Naive thymus-derived CD4-positive, alpha-beta T cell (primary cell): ENCODE results near the gene CAV3. TPM values are rescaled to one million over a fixed set of nuclear protein-coding genes. Genes with fewer than 3 reads are reported as not detected.

Experiments used
- ATAC-seq: fragments of 150-1000 bp; cut with Tn5 transposase; 2 replicates; pipeline ENCODE4 v1.10.0; 2021; ENCODE audit warnings: mild to moderate bottlenecking, moderate library complexity
- CTCF ChIA-PET: fragments of 350-600 bp; sonication (Branson Sonifier 250); formaldehyde crosslinking; loops from one replicate; lab custom pipeline; 2021; ENCODE audit warnings: antibody characterized with exemption; lab: Charles Lee
- POLR2A ChIA-PET: fragments of 350-600 bp; sonication (Branson Sonifier 250); formaldehyde crosslinking; loops from one replicate; lab custom pipeline; 2021; ENCODE audit warnings: antibody characterized with exemption, inconsistent platforms; lab: Charles Lee
- DNase-seq, 9 donors: peaks; one replicate each; pipeline versions ENCODE4 v3.0.0 to v3.0.0-alpha.2; 2020 to 2022; ENCODE audit warnings: mixed read lengths in 1 of 9
- H3K27ac ChIP-seq: one replicate; pipeline ENCODE4 v1.7.0; 2013; ENCODE audit warnings: mild to moderate bottlenecking, low read depth, low read length, moderate library complexity
- H3K27me3 ChIP-seq, 2 donors: one replicate each; pipeline ENCODE4 v1.7.0; 2013; ENCODE audit warnings: low read length in 2 of 2, mild to moderate bottlenecking in 2 of 2, moderate library complexity in 2 of 2; ENCODE audit not compliant: control insufficient read depth in 2 of 2, insufficient read depth in 2 of 2
- H3K36me3 ChIP-seq, 3 experiments: 1 replicate in 2 of 3; 2 replicates in 1 of 3; pipeline ENCODE4 v1.7.0; 2013; ENCODE audit warnings: low read length in 3 of 3, mild to moderate bottlenecking in 3 of 3, moderate library complexity in 1 of 3; ENCODE audit not compliant: insufficient read depth in 3 of 3, control insufficient read depth in 2 of 3
- H3K4me1 ChIP-seq, 2 donors: one replicate each; pipeline ENCODE4 v1.7.0; 2013; ENCODE audit warnings: low read length in 2 of 2, mild to moderate bottlenecking in 2 of 2, moderate library complexity in 1 of 2; ENCODE audit not compliant: control insufficient read depth in 2 of 2, insufficient read depth in 2 of 2
- H3K4me3 ChIP-seq: 2 replicates; pipeline ENCODE4 v1.7.0; 2013; ENCODE audit warnings: mild to moderate bottlenecking, low read length
- H3K9me3 ChIP-seq, 3 experiments: 1 replicate in 2 of 3; 2 replicates in 1 of 3; pipeline ENCODE4 v1.7.0; 2013; ENCODE audit warnings: low read length in 3 of 3; ENCODE audit not compliant: control insufficient read depth in 2 of 3
- H3K27ac Mint-ChIP-seq, 9 donors: one replicate each; pipeline ENCODE4 v1.8.0; 2020 to 2022; ENCODE audit warnings: mixed read lengths in 9 of 9, mild to moderate bottlenecking in 8 of 9, moderate library complexity in 5 of 9, inconsistent platforms in 2 of 9
- H3K27me3 Mint-ChIP-seq, 5 donors: one replicate each; pipeline ENCODE4 v1.8.0; 2021 to 2022; ENCODE audit warnings: mixed read lengths in 5 of 5, mild to moderate bottlenecking in 1 of 5
- H3K36me3 Mint-ChIP-seq, 5 donors: one replicate each; pipeline ENCODE4 v1.8.0; 2020 to 2022; ENCODE audit warnings: mixed read lengths in 5 of 5, mild to moderate bottlenecking in 3 of 5, inconsistent platforms in 1 of 5
- H3K4me1 Mint-ChIP-seq, 7 donors: one replicate each; pipeline ENCODE4 v1.8.0; 2020 to 2022; ENCODE audit warnings: mixed read lengths in 7 of 7, mild to moderate bottlenecking in 3 of 7, inconsistent platforms in 1 of 7
- H3K4me3 Mint-ChIP-seq, 10 donors: one replicate each; pipeline ENCODE4 v1.8.0; 2020 to 2022; ENCODE audit warnings: mild to moderate bottlenecking in 10 of 10, mixed read lengths in 10 of 10, moderate library complexity in 6 of 10, inconsistent platforms in 2 of 10
- H3K9me3 Mint-ChIP-seq, 11 donors: one replicate each; pipeline ENCODE4 v1.8.0; 2020 to 2022; ENCODE audit warnings: mixed read lengths in 11 of 11, mild to moderate bottlenecking in 4 of 11, inconsistent platforms in 1 of 11, moderate library complexity in 1 of 11
- intact Hi-C, 2 donors: fragments of 100-400 bp; cut with micrococcal nuclease; formaldehyde crosslinking; loops; one replicate each; pipeline ENCODE4 v1.15.1; 2023
- polyA plus RNA-seq, 2 donors: library from polyadenylated mRNA; unstranded; fragments of 300-500 nt; fragmentation: Illumina TruSeq; gene quantifications; one replicate each; pipeline ENCODE4 v1.2.3, GENCODE V29; 2021
- total RNA-seq, 6 experiments: library from RNA in 5 of 6; stranded (reverse) in 5 of 6; gene quantifications; 1 replicate in 5 of 6; 2 replicates in 1 of 6; pipeline ENCODE4 v1.2.3 and lab custom pipeline; 2021 to 2026

CAV3 gene
- total and polyA plus RNA-seq, 7 experiments from 2014 or later, result not detected

DNA sequence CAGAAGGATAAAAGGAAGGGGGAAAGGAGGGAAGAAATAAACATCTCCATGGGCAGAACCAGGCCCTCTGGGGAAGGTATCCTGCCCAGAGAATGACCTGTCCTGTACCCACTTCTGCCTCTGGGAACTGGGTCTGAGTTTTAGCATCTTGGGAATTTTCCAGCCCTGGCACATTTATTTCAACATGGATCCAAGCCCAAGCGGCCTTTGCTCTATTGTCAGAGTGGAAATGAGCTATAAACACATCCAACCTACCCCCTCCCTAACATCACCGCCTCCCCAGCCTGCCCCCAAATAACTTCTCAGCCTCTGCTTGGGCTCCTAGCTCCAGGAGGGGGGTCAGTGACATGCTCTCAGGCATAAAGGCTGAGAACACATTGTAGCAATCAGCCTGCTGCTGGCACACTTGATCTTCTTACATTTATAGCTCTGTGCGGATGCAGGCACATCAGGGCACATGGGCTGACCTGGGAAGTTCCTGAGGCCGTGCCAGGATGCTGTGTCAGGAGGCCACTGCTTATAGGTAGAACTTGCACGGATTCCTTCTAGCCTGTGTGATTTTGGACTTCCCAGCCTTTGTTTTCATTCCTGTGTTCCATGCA is 40.4 kb downstream of the CAV3 start:
- Histone ChIP-seq H3K27me3 (peaks cover 0 to 3% of the 10 kb centered on the region in 2 donors), H3K27ac (no peak overlapping the region), H3K9me3 (no peaks in the 10 kb centered on the region), H3K4me3 (no peak overlapping the region), H3K36me3 (no peaks in the 10 kb centered on the region), H3K4me1 (peaks cover 0 to 2% of the 10 kb centered on the region in 2 donors)
- Mint-ChIP-seq H3K27me3 (peaks cover 25 to 44% (median 37%) of the 10 kb centered on the region in 5 donors), H3K9me3 (peaks cover 0 to 4% (median 0%) of the 10 kb centered on the region in 11 donors), H3K27ac (no peak overlapping the region), H3K4me3 (no peak overlapping the region), H3K4me1 (peaks cover 7 to 10% (median 8%) of the 10 kb centered on the region in 7 donors), H3K36me3 (peaks cover 0 to 4% (median 0%) of the 10 kb centered on the region in 5 donors)
- ATAC-seq (no peak), DNase-seq (no peak)
- intact Hi-C loops, result no loop called here
- ChIA-PET CTCF (no interaction called here), POLR2A (no interaction called here)

GRCh38 chr3:8775181-8775580 is 41.6 kb downstream of the CAV3 start:
- no peaks in the 10 kb centered on the region for H3K9me3 ChIP-seq
- Mint-ChIP-seq H3K4me1 (peaks cover 0 to 3% (median 0%) of the 10 kb centered on the region in 7 donors), H3K9me3 (peaks cover 0 to 4% (median 0%) of the 10 kb centered on the region in 11 donors), H3K27ac (no peak overlapping the region), H3K27me3 (peaks cover 14 to 37% (median 27%) of the 10 kb centered on the region in 5 donors), H3K4me3 (no peak overlapping the region), H3K36me3 (peaks cover 0 to 4% (median 0%) of the 10 kb centered on the region in 5 donors)
- CTCF ChIA-PET, result no interaction called here
- DNase-seq (no peak), ATAC-seq (no peak)
- H3K4me1 ChIP-seq, result no peaks in the 10 kb centered on the region
- no peak overlapping the region for H3K4me3 ChIP-seq
- intact Hi-C loops, result no loop called here
- POLR2A ChIA-PET, result no interaction called here
- H3K36me3 ChIP-seq, result no peaks in the 10 kb centered on the region
- H3K27ac ChIP-seq, result no peak overlapping the region
- H3K27me3 ChIP-seq, result no peaks in the 10 kb centered on the region

DNA sequence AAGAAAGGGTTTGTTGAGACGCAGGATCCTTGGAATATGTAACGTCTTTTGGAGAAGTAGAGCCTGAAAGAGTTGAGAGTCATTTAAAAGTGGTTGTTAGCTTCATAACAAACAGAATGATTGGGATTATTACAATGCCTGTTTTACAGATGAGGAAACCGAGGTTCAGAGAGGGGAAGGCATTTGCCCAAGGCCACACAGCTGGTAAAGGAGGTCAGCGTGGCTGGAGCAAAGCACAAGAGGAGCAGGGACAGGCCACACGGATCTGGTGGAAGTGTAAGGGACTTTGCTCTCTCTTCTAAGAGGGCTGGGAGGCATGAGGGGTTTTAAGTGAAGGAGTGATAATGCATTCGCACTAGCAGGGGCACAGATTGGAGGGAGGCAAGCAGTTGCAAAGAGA is 42.0 kb downstream of the CAV3 start:
- Histone ChIP-seq H3K9me3 (no peaks in the 10 kb centered on the region), H3K27ac (no peak overlapping the region), H3K36me3 (no peaks in the 10 kb centered on the region), H3K27me3 (no peaks in the 10 kb centered on the region), H3K4me3 (no peak overlapping the region), H3K4me1 (no peaks in the 10 kb centered on the region)
- H3K4me3 Mint-ChIP-seq, result no peak overlapping the region
- H3K36me3 Mint-ChIP-seq, result peaks cover 0 to 4% (median 0%) of the 10 kb centered on the region in 5 donors
- no peak overlapping the region for H3K27ac Mint-ChIP-seq
- ATAC-seq (no peak), DNase-seq (no peak)
- ChIA-PET CTCF (no interaction called here), POLR2A (no interaction called here)
- intact Hi-C loops, result no loop called here
- H3K27me3 Mint-ChIP-seq, result peaks cover 11 to 33% (median 25%) of the 10 kb centered on the region in 5 donors
- H3K9me3 Mint-ChIP-seq, result peaks cover 0 to 4% (median 0%) of the 10 kb centered on the region in 11 donors
- peaks cover 0 to 3% (median 0%) of the 10 kb centered on the region in 7 donors for H3K4me1 Mint-ChIP-seq

DNA sequence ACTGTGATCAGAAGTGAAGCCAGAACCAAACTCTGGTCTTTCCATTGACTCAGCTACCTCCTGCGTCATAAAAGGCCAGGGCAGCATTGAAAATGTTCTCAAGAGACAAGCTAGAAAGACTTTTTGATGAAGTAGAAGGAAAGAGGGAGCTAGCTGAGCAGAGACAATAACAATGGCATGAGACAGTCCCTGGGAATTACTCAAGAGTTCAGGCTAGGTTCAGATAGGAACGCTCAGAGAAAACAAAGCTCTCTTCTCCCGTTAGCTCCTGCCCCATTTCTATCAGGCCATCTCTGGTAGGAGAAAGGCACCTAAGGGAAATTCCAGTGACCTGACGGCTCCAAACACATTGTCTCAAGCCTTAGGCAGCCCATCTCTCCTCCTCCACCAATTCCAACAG is 42.8 kb downstream of the CAV3 start:
- POLR2A ChIA-PET, result no interaction called here
- no peak for DNase-seq
- Histone ChIP-seq H3K4me3 (no peak overlapping the region), H3K9me3 (no peaks in the 10 kb centered on the region), H3K27ac (no peak overlapping the region), H3K4me1 (no peaks in the 10 kb centered on the region), H3K27me3 (no peaks in the 10 kb centered on the region), H3K36me3 (no peaks in the 10 kb centered on the region)
- no peak overlapping the region for H3K4me3 Mint-ChIP-seq
- ATAC-seq, result no peak
- peaks cover 6 to 33% (median 25%) of the 10 kb centered on the region in 5 donors for H3K27me3 Mint-ChIP-seq
- peaks cover 0 to under 1% (median 0%) of the 10 kb centered on the region in 7 donors for H3K4me1 Mint-ChIP-seq
- CTCF ChIA-PET, result no interaction called here
- intact Hi-C loops, result no loop called here
- H3K36me3 Mint-ChIP-seq, result peaks cover 0 to 4% (median 0%) of the 10 kb centered on the region in 5 donors
- no peak overlapping the region for H3K27ac Mint-ChIP-seq
- H3K9me3 Mint-ChIP-seq, result peaks cover 0 to 4% (median 0%) of the 10 kb centered on the region in 11 donors

DNA sequence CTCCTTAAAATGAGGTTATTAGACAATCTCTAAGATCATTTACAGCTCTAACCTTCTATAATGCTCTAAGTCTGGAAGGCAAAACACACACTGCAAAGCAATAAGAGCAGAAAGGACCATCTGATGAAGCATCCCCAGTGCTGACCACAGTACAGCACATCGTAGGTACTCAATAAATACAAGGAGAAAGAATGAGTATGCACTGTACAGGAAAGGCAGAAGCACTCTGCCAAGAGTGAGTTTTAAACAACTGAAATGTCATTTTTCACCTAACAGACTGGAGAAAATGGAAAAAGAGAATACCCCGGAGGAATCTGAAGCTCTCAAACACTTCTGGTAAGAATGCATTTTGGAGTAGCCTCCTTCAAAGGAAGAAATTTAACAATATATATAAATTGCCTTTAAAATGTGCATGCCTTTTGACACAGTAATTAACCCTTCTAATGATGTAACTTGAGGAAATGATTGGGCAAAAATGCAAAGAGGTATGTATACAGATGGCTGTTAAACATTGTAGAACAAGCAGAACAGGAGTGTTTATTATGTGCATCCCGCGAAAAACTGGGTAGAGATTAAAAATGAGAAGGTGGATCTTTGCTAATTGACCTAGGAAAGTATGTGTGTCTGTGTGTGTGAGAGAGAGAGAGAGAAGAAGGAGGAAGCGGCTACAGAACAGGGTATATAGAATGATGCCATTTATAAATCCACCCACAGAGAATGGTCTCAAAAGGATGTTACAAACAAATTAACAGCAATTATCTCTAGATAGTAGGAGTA is 43.8 kb downstream of the CAV3 start:
- Mint-ChIP-seq H3K4me3 (no peak overlapping the region), H3K9me3 (peaks cover 0 to 4% (median 0%) of the 10 kb centered on the region in 11 donors), H3K27me3 (peaks cover 6 to 28% (median 20%) of the 10 kb centered on the region in 5 donors), H3K27ac (no peak overlapping the region), H3K4me1 (no peaks in the 10 kb centered on the region), H3K36me3 (peaks cover 0 to 4% (median 0%) of the 10 kb centered on the region in 5 donors)
- no peaks in the 10 kb centered on the region for H3K36me3 ChIP-seq
- DNase-seq (no peak), ATAC-seq (no peak)
- no peaks in the 10 kb centered on the region for H3K4me1 ChIP-seq
- ChIA-PET CTCF (no interaction called here), POLR2A (no interaction called here)
- no peak overlapping the region for H3K4me3 ChIP-seq
- H3K27me3 ChIP-seq, result no peaks in the 10 kb centered on the region
- no peak overlapping the region for H3K27ac ChIP-seq
- H3K9me3 ChIP-seq, result no peaks in the 10 kb centered on the region
- intact Hi-C loops, result no loop called here

DNA sequence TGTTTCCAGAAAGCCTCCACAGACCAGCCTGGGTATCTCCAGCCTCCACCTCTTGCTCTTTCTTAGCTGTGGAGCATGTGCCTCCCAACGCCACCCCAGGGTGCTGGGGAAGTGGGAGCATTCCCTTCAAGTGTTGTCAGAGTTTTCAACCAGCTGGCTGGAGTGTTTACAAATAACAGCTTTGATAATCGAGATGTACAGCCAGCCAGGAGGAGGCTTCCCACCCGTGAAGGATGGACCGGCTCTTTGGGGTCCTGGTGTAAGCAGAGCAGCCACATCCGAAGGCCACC is 44.3 kb downstream of the CAV3 start:
- ChIA-PET POLR2A (no interaction called here), CTCF (no interaction called here)
- intact Hi-C loops, result no loop called here
- no peak overlapping the region for H3K4me3 ChIP-seq
- Mint-ChIP-seq H3K27ac (no peak overlapping the region), H3K4me3 (no peak overlapping the region), H3K9me3 (peaks cover 0 to 4% (median 0%) of the 10 kb centered on the region in 11 donors), H3K27me3 (peaks cover 6 to 28% (median 16%) of the 10 kb centered on the region in 5 donors), H3K4me1 (no peaks in the 10 kb centered on the region), H3K36me3 (peaks cover 0 to 4% (median 0%) of the 10 kb centered on the region in 5 donors)
- no peaks in the 10 kb centered on the region for H3K9me3 ChIP-seq
- H3K36me3 ChIP-seq, result no peaks in the 10 kb centered on the region
- H3K4me1 ChIP-seq, result no peaks in the 10 kb centered on the region
- ATAC-seq, result no peak
- H3K27me3 ChIP-seq, result no peaks in the 10 kb centered on the region
- no peak overlapping the region for H3K27ac ChIP-seq
- DNase-seq, result no peak
